HCT116 (cell line): ENCODE measurements around the gene HSP90AA1. TPM values are rescaled to one million over a fixed set of nuclear protein-coding genes. Genes with fewer than 3 reads are reported as not detected.

Experiments
- ATAC-seq: fragments of 200-7000 bp; cut with Tn5 transposase; 2 replicates; pipeline ENCODE4 v1.9.1; 2020; ENCODE audit warnings: mild to moderate bottlenecking, moderate library complexity
- BruUV-seq: library from RNA; stranded (reverse); fragments of 400-500 nt; replicated peaks from 2 replicates; lab custom pipeline; 2021; lab: Mats Ljungman, UMichigan
- CTCF ChIA-PET: fragments of 300-600 bp; sonication (Branson Sonifier 250); formaldehyde crosslinking; loops from one replicate; lab custom pipeline; 2021; ENCODE audit warnings: antibody characterized with exemption; lab: Charles Lee
- POLR2A ChIA-PET: fragments of 300-600, 350-600 bp; sonication (Branson Sonifier 250); formaldehyde crosslinking; loops from one replicate; lab custom pipeline; 2021; ENCODE audit warnings: antibody characterized with exemption; lab: Charles Lee
- RAD21 ChIA-PET, 2 experiments: fragments of 300-600 bp; sonication (Branson Sonifier 250); formaldehyde crosslinking; loops; one replicate each; lab custom pipeline; 2023; ENCODE audit warnings: low total read pairs in 2 of 2; ENCODE audit not compliant: uncharacterized antibody in 2 of 2, unreplicated experiment in 2 of 2, low non-redundant PET in 1 of 2; lab: Charles Lee
- DNase-seq: peaks from one replicate; pipeline ENCODE4 v3.0.0-alpha.2; 2010; ENCODE audit warnings: low read depth, low spot score
- H2AFZ ChIP-seq: fragments of 200-600 bp; shearing (Covaris generic), sonication (generic); 2 replicates; pipeline ENCODE4 v1.6.1; 2017; ENCODE audit warnings: low read depth, mixed run types, mixed read lengths, antibody characterized with exemption, low read length; ENCODE audit not compliant: poor library complexity, severe bottlenecking
- H3K27ac ChIP-seq: 2 replicates; pipeline ENCODE4 v1.5.1; 2012; ENCODE audit warnings: low read depth, low read length
- H3K27me3 ChIP-seq: fragments of 200-600 bp; sonication (generic); 2 replicates; pipeline ENCODE4 v1.6.1; 2016; ENCODE audit warnings: mixed run types, low read length, mixed read lengths; ENCODE audit not compliant: insufficient read depth
- H3K36me3 ChIP-seq, 2 experiments: fragments of 200-500 bp in 1 of 2; fragments of 200-600 bp in 1 of 2; sonication (Bioruptor generic) in 1 of 2; sonication (generic) in 1 of 2; 2 replicates each; pipeline versions ENCODE4 v1.5.1 to v1.6.1; 2014 to 2016; ENCODE audit warnings: low read length in 2 of 2, inconsistent platforms in 1 of 2, mixed read lengths in 1 of 2, mixed run types in 1 of 2; ENCODE audit not compliant: insufficient read depth in 2 of 2, control insufficient read depth in 1 of 2
- H3K4me1 ChIP-seq, 2 experiments: fragments of 200-600 bp in 1 of 2; sonication (generic) in 1 of 2; 2 replicates each; pipeline versions ENCODE4 v1.5.1 to v1.6.1; 2012 to 2017; ENCODE audit warnings: low read length in 2 of 2, inconsistent platforms in 1 of 2, mild to moderate bottlenecking in 1 of 2, mixed read lengths in 1 of 2, mixed run types in 1 of 2, moderate library complexity in 1 of 2; ENCODE audit not compliant: insufficient read depth in 2 of 2, control insufficient read depth in 1 of 2
- H3K4me2 ChIP-seq: fragments of 200-600 bp; sonication (generic); 2 replicates; pipeline ENCODE4 v1.6.1; 2017; ENCODE audit warnings: mixed run types, low read length, mixed read lengths
- H3K4me3 ChIP-seq, 2 experiments: fragments of 200-600 bp in 1 of 2; sonication (generic) in 1 of 2; replicated peaks in 1 of 2; 2 replicates each; pipeline ENCODE4 v1.5.1; 2011 to 2016; ENCODE audit warnings: low read length in 2 of 2, control low read depth in 1 of 2, low read depth in 1 of 2, mild to moderate bottlenecking in 1 of 2, mixed read lengths in 1 of 2, mixed run types in 1 of 2
- H3K79me2 ChIP-seq: fragments of 200-600 bp; sonication (generic); 2 replicates; pipeline ENCODE4 v1.6.1; 2017; ENCODE audit warnings: mild to moderate bottlenecking, mixed run types, low read length, moderate library complexity, mixed read lengths; ENCODE audit not compliant: insufficient read depth
- H3K9ac ChIP-seq: fragments of 200-600 bp; sonication (generic); 2 replicates; pipeline ENCODE4 v1.6.1; 2016; ENCODE audit warnings: low read length, mixed read lengths
- H3K9me2 ChIP-seq: fragments of 200-600 bp; sonication (generic), shearing (Covaris generic); 2 replicates; pipeline ENCODE4 v1.6.1; 2017; ENCODE audit warnings: mixed run types, mild to moderate bottlenecking, moderate library complexity; ENCODE audit not compliant: insufficient read depth
- H3K9me3 ChIP-seq, 2 experiments: fragments of 200-500 bp in 1 of 2; fragments of 200-600 bp in 1 of 2; sonication (Bioruptor generic) in 1 of 2; sonication (generic) in 1 of 2; 2 replicates each; pipeline ENCODE4 v1.6.1; 2014 to 2017; ENCODE audit warnings: low read length in 2 of 2, mixed read lengths in 2 of 2, inconsistent platforms in 1 of 2, low read depth in 1 of 2, mild to moderate bottlenecking in 1 of 2, mixed run types in 1 of 2, moderate library complexity in 1 of 2; ENCODE audit not compliant: control insufficient read depth in 1 of 2, insufficient read depth in 1 of 2
- H4K20me1 ChIP-seq: fragments of 200-600 bp; sonication (generic), shearing (Covaris generic); 2 replicates; pipeline ENCODE4 v1.6.1; 2017; ENCODE audit warnings: mixed run types, mild to moderate bottlenecking, moderate library complexity; ENCODE audit not compliant: insufficient read depth
- ATF3 ChIP-seq: IDR thresholded peaks from 2 replicates; pipeline ENCODE4 v1.6.1; 2012
- CEBPB ChIP-seq: IDR thresholded peaks from 2 replicates; pipeline ENCODE4 v1.6.1; 2012; ENCODE audit warnings: low read depth
- EZH2phosphoT487 ChIP-seq: fragments of 200-600 bp; IDR thresholded peaks from 2 replicates; pipeline ENCODE4 v1.6.1; 2018; ENCODE audit warnings: antibody characterized with exemption, borderline replicate concordance
- FOSL1 ChIP-seq: IDR thresholded peaks from 2 replicates; pipeline ENCODE4 v1.6.1; 2012; ENCODE audit warnings: low read depth
- MAX ChIP-seq: IDR thresholded peaks from 2 replicates; pipeline ENCODE4 v1.6.1; 2012
- POLR2A ChIP-seq: IDR thresholded peaks from 2 replicates; pipeline ENCODE4 v1.7.0; 2011; ENCODE audit warnings: borderline replicate concordance; ENCODE audit not compliant: insufficient read depth, insufficient read length; ENCODE audit errors: extremely low read depth
- POLR2AphosphoS5 ChIP-seq: IDR thresholded peaks from 2 replicates; pipeline ENCODE4 v1.6.1; 2011; ENCODE audit warnings: mild to moderate bottlenecking, low read depth, low read length, moderate library complexity
- RAD21 ChIP-seq: IDR thresholded peaks from 2 replicates; pipeline ENCODE4 v1.6.1; 2012; ENCODE audit warnings: low read depth, mild to moderate bottlenecking
- SIN3A ChIP-seq: IDR thresholded peaks from 2 replicates; pipeline ENCODE4 v1.6.1; 2012; ENCODE audit warnings: low read depth
- SP1 ChIP-seq: IDR thresholded peaks from 2 replicates; pipeline ENCODE4 v1.6.1; 2012; ENCODE audit warnings: low read depth
- SRF ChIP-seq: IDR thresholded peaks from 2 replicates; pipeline ENCODE4 v1.6.1; 2012; ENCODE audit warnings: low read depth
- YY1 ChIP-seq: IDR thresholded peaks from 2 replicates; pipeline ENCODE4 v1.6.1; 2011; ENCODE audit warnings: low read length, low read depth, moderate library complexity, mild to moderate bottlenecking; ENCODE audit not compliant: insufficient replicate concordance; ENCODE audit errors: extremely low read depth
- ZBTB33 ChIP-seq: IDR thresholded peaks from 2 replicates; pipeline ENCODE4 v1.6.1; 2011; ENCODE audit warnings: mild to moderate bottlenecking, low read length, moderate library complexity; ENCODE audit not compliant: insufficient replicate concordance; ENCODE audit errors: extremely low read depth
- ZFX ChIP-seq: fragments of 450-650 bp; IDR thresholded peaks from 2 replicates; pipeline ENCODE4 v1.6.1; 2017
- intact Hi-C: fragments of 100-400 bp; cut with micrococcal nuclease; formaldehyde crosslinking; loops from 2 replicates; pipeline ENCODE4 v1.10.0; 2022
- total RNA-seq: library from RNA; stranded (reverse); gene quantifications from one replicate; pipeline ENCODE4 v1.2.1, GENCODE V29; 2021; ENCODE audit not compliant: unreplicated experiment

Gene HSP90AA1
- total RNA-seq, 1 experiment from 2014 or later = 1,380 TPM

- no TSS peak for BruUV-seq
- ChIA-PET CTCF (interaction anchor here (1.1 kb wide), 1 partner anchor 12 kb away, joined by 3 read pairs; no protein-coding TSS in a partner anchor), RAD21 (no interaction called here), POLR2A (no interaction called here)
- Histone ChIP-seq H4K20me1 (no peaks in the 10 kb centered on the region), H3K27ac (no peak overlapping the region), H3K4me2 (no peak overlapping the region), H3K36me3 (no peaks in the 10 kb centered on the region), H3K9me3 (no peaks in the 10 kb centered on the region), H2AFZ (no peak overlapping the region), H3K79me2 (no peaks in the 10 kb centered on the region), H3K9me2 (no peaks in the 10 kb centered on the region), H3K27me3 (no peaks in the 10 kb centered on the region), H3K9ac (no peak overlapping the region), H3K4me3 (no peak overlapping the region), H3K4me1 (peaks cover 2 to 7% of the 10 kb centered on the region in 2 experiments; a peak in 3 of 4 replicates)
- intact Hi-C loops = no loop called here
- TF ChIP-seq CEBPB (no peak), RAD21 (no peak), POLR2A (no peak), ZBTB33 (no peak), ZFX (no peak), YY1 (no peak), SP1 (no peak), ATF3 (no peak), POLR2AphosphoS5 (no peak), SRF (no peak), FOSL1 (no peak), EZH2phosphoT487 (no peak), SIN3A (no peak), MAX (no peak)
- no peak for ATAC-seq
- DNase-seq = no peak
These were observed 28.7 kb downstream of the HSP90AA1 start for GRCh38 chr14:102058146-102058545.
